Measurements from ENCODE around the gene OR10P1.
A peak's percentile ranks its signal among the peaks of the same experiment; 100 is the strongest.

OR10P1 gene

GRCh38 chr12:55679691-55680090, 43.0 kb downstream of the OR10P1 start:
- Histone ChIP-seq H3K27me3 (ENCODE audit: insufficient read depth, low read length, poor library complexity) (peaks cover 16% of the 10 kb centered on the region), H2AFZ (ENCODE audit: low read depth, low read length) (no peak overlapping the region), H3K36me3 (ENCODE audit: insufficient read depth, low read length) (no peaks in the 10 kb centered on the region), H3K4me2 (ENCODE audit: insufficient read depth, low read length) (no peak overlapping the region), H4K20me1 (ENCODE audit: insufficient read depth, low read length) (no peaks in the 10 kb centered on the region), H3K9me3 (ENCODE audit: insufficient read depth, low read length, severe bottlenecking) (no peaks in the 10 kb centered on the region), H3K4me3 (ENCODE audit: low read depth in 1 of 2, low read length in 2 of 2) (no peak overlapping the region), H3K9ac (ENCODE audit: low read depth, low read length) (no peak overlapping the region), H3K27ac (ENCODE audit: low read length) (no peak overlapping the region), H3K79me2 (ENCODE audit: insufficient read depth, low read length) (no peaks in the 10 kb centered on the region), H3K4me1 (ENCODE audit: insufficient read depth, low read length) (no peaks in the 10 kb centered on the region)
- DNase-seq (no peak), ATAC-seq (ENCODE audit: insufficient read depth, low read depth) (no peak)
- no peak for TF ChIP-seq EZH2 (IDR thresholded peaks at IDR 0.05; ENCODE audit: borderline replicate concordance, low read depth, low read length, severe bottlenecking)
- no peak for TF ChIP-seq CTCF (IDR thresholded peaks at IDR 0.05; ENCODE audit: borderline replicate concordance, extremely low read depth, low read length, poor library complexity, severe bottlenecking)

GRCh38 chr12:55681142-55682077, 44.7 kb downstream of the OR10P1 start:
- Histone ChIP-seq H3K9ac (ENCODE audit: low read depth, low read length) (no peak overlapping the region), H2AFZ (ENCODE audit: low read depth, low read length) (no peak overlapping the region), H3K36me3 (ENCODE audit: insufficient read depth, low read length) (no peaks in the 10 kb centered on the region), H4K20me1 (ENCODE audit: insufficient read depth, low read length) (no peaks in the 10 kb centered on the region), H3K9me3 (ENCODE audit: insufficient read depth, low read length, severe bottlenecking) (no peaks in the 10 kb centered on the region), H3K79me2 (ENCODE audit: insufficient read depth, low read length) (no peaks in the 10 kb centered on the region), H3K27me3 (ENCODE audit: insufficient read depth, low read length, poor library complexity) (peaks cover 16% of the 10 kb centered on the region), H3K4me2 (ENCODE audit: insufficient read depth, low read length) (no peak overlapping the region), H3K27ac (ENCODE audit: low read length) (no peak overlapping the region), H3K4me1 (ENCODE audit: insufficient read depth, low read length) (no peaks in the 10 kb centered on the region), H3K4me3 (ENCODE audit: low read depth in 1 of 2, low read length in 2 of 2) (no peak overlapping the region)
- DNase-seq, result peak; percentile 21
- ATAC-seq (ENCODE audit: insufficient read depth, low read depth), result peak; percentile 47; the same call in 2 of the 3 replicates
- TF ChIP-seq EZH2 (IDR thresholded peaks at IDR 0.05; ENCODE audit: borderline replicate concordance, low read depth, low read length, severe bottlenecking) (no peak), CTCF (IDR thresholded peaks at IDR 0.05; ENCODE audit: borderline replicate concordance, extremely low read depth, low read length, poor library complexity, severe bottlenecking) (peak; percentile 34)

GRCh38 chr12:55682087-55682796, 45.5 kb downstream of the OR10P1 start:
- ATAC-seq (ENCODE audit: insufficient read depth, low read depth) (no peak), DNase-seq (no peak)
- no peaks in the 10 kb centered on the region for H3K79me2 ChIP-seq (ENCODE audit: insufficient read depth, low read length)
- TF ChIP-seq EZH2 (IDR thresholded peaks at IDR 0.05; ENCODE audit: borderline replicate concordance, low read depth, low read length, severe bottlenecking) (no peak), CTCF (IDR thresholded peaks at IDR 0.05; ENCODE audit: borderline replicate concordance, extremely low read depth, low read length, poor library complexity, severe bottlenecking) (no peak)
- no peak overlapping the region for H3K27ac ChIP-seq (ENCODE audit: low read length)
- no peak overlapping the region for H3K4me3 ChIP-seq (ENCODE audit: low read depth in 1 of 2, low read length in 2 of 2)
- peaks cover 16% of the 10 kb centered on the region for H3K27me3 ChIP-seq (ENCODE audit: insufficient read depth, low read length, poor library complexity)
- H3K4me1 ChIP-seq (ENCODE audit: insufficient read depth, low read length), result no peaks in the 10 kb centered on the region
- no peaks in the 10 kb centered on the region for H4K20me1 ChIP-seq (ENCODE audit: insufficient read depth, low read length)
- no peak overlapping the region for H3K4me2 ChIP-seq (ENCODE audit: insufficient read depth, low read length)
- H3K9me3 ChIP-seq (ENCODE audit: insufficient read depth, low read length, severe bottlenecking), result no peaks in the 10 kb centered on the region
- no peaks in the 10 kb centered on the region for H3K36me3 ChIP-seq (ENCODE audit: insufficient read depth, low read length)
- H2AFZ ChIP-seq (ENCODE audit: low read depth, low read length), result no peak overlapping the region
- no peak overlapping the region for H3K9ac ChIP-seq (ENCODE audit: low read depth, low read length)
